Raji (cell line): ENCODE results near the gene CFAP90.

Experiments
- POLR2A ChIP-seq: IDR thresholded peaks from 2 replicates; pipeline ENCODE4 v1.6.1; 2011; ENCODE audit warnings: low read depth, low read length, control low read depth; ENCODE audit not compliant: insufficient read depth

Gene CFAP90

GRCh38 chr5:7814816-7815215 lies 36.1 kb downstream of the CFAP90 start:
- TF ChIP-seq POLR2A: no peak

DNA sequence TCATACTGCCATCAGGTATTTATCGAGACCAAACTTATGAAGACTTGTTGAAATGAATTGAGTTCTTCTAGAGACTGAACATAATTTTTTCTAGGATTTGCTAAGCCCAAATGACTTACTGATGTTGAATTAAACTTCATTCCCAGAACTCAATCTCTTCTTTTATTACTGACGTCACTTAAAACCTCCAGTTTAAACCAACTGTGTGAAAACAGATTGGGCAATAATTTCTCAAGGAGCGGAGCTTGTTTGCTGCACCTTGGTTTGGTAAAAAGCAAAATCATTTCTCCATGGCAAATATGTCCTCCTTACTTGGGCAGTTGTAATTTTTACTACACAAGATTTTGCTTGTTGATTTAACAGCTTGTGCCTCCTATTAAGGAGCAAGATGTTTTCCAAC lies 37.4 kb downstream of the CFAP90 start:
- no peak for TF ChIP-seq POLR2A

GRCh38 chr5:7813007-7813406 lies 37.9 kb downstream of the CFAP90 start:
- TF ChIP-seq POLR2A: no peak

DNA sequence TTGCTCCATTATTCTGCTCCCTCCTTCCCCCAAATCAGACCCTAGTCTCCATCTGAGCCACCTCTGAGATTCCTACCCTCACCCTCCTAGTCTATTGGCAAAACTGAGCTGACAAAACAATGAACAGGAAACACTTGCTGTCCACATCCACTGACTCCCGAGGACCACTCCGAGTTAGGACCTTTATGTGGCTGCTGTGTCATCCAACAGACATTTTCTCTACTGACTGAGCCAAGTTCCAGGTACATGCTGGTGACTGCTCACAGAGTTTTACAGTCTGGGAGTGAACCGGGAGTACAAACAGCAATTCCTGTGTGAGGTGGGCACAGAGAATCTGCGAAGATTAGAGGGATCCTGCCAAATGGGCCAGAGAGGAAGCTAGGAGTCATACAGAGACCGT lies 39.2 kb downstream of the CFAP90 start:
- no peak for TF ChIP-seq POLR2A

- no peak for TF ChIP-seq POLR2A
Measured at GRCh38 chr5:7808998-7809397, 41.9 kb downstream of the CFAP90 start.

GRCh38 chr5:7805379-7805778 lies 45.6 kb downstream of the CFAP90 start:
- no peak for TF ChIP-seq POLR2A

- no peak for TF ChIP-seq POLR2A
Measured at GRCh38 chr5:7803937-7804336, 47.0 kb downstream of the CFAP90 start.

GRCh38 chr5:7802855-7803254 lies 48.1 kb downstream of the CFAP90 start:
- no peak for TF ChIP-seq POLR2A

- no peak for TF ChIP-seq POLR2A
Measured at GRCh38 chr5:7801891-7802614, 48.9 kb downstream of the CFAP90 start.

- TF ChIP-seq POLR2A: no peak
Measured at GRCh38 chr5:7795306-7795705, 55.6 kb downstream of the CFAP90 start.

GRCh38 chr5:7794823-7795222 lies 56.1 kb downstream of the CFAP90 start:
- TF ChIP-seq POLR2A: no peak

DNA sequence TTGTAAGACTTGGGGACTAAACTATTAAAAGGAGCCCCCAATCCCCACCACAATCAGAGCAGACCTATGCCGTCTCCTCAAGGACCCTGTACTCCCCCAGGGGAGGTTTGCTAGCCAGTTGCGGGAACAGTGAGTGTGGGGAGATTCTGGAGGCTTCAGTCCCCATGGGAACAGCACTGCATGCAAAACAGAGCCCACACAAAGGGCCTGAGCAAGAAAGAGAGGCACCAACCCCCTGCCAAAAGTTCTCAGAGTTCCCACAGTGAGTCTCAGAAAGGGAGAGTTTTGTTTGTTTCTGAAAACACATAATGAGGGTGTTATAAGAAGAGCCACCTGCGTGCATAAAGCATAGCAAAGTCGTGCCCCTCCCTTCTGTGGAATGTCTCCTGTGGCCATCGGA lies 56.6 kb downstream of the CFAP90 start:
- TF ChIP-seq POLR2A: no peak

DNA sequence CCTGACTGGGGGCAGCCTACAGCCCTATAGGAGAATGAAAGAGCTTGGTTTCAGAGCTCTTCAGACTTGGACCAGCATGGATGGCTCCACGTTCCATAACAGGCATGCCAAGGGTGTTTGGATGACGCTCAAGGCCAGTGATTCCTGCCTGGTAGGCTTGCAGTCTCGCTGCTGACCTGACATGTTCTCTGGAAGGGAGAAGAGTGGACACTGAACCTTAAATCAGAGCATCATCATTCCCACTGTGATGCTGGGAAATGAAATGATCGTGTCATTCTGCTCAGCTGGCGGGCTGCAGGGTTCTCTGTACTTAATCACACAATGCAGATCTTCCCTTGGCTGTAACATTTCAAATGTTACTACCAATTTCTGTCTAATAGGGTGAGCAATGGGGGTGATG lies 57.0 kb downstream of the CFAP90 start:
- no peak for TF ChIP-seq POLR2A

DNA sequence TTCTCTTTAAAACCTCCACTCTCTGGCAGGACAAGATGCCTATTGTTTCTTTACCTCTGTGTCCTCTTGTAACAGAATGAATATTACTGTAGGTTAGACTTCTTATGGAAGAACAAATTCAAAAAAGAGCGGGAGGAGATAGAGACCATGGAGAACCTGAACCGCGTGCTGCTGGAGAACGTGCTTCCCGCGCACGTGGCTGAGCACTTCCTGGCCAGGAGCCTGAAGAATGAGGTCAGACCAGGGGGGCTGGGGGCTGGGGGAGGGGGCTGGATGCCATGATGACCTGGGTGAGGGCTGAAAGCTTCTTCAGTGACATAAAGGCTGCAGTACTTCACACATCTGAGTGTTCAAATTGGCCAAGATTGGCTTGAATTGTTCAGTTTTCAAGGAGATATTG lies 61.4 kb downstream of the CFAP90 start:
- TF ChIP-seq POLR2A: no peak

DNA sequence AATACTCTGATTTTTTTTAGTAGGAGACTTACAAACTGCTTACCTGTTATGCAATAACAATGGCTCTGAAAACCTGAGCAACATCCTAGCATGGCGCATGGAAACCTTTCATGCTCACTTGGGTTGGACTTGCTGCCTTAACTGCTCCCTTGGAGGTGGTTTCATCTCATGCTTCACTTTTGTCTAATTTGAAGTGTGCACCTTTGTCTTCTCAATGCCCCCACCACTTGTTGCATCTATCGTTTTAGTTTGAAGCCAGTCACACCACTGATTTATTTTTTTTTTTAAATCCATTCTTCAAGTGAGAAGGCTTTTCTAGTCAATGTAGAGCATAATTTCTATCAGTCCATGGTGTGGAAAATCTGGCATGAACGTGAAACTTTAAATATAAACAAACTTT lies 63.2 kb downstream of the CFAP90 start:
- no peak for TF ChIP-seq POLR2A

DNA sequence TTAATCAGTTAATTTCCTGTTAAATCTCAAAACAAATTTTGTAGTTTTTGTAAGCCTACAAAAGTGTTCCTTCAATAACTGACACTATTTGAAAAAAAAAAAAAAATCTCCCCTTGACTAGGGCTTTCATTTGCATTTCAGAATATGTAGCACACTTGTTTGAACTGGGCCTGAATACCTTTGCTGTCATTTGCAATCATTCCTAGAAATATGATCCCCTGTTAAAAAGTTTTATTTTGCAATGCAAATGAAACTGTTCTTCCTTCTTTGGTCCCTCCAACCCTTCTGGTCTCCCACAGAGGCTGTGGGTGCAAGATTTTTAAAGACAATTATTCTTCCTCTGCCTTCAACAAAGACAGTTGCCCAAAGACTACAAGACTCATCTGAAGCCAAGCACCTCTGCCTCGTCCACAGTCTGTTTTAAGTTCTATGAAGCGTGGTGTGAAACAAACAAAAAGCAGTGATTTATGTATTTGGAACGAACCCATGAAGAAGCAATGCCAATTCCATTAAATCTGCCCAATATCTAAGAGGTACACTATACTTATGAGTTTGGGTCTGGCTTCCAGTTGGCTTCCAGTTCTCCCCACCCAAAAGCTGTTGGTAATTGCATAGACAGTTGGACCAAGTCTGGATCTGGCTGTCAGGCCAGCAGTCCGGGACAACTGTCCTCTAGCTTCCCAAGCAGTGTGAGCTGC lies 66.1 kb downstream of the CFAP90 start:
- no peak for TF ChIP-seq POLR2A

DNA sequence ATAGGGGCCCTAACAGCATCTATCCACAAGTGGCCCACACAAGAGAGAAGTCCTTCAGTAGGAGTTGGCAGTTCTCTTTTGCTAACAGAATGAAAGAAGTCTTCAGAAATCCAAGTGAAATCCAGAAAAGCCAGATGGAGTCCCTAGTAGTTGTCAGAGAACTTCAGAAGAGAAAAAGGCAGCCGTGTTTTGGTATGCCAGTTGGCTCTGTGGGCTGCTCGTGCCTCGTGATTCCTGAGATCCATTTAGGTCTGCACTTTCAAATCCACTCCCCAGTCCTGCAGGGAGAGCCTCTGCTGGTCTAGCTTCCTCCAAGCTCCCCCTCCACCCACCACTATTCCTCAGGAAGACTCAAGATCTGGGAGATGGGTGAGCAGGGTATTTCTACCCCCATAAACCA lies 69.0 kb downstream of the CFAP90 start:
- TF ChIP-seq POLR2A: no peak
